Hindlimb muscle (tissue), 1 donor: ENCODE data around the gene MKKS. TPM values are rescaled to one million over a fixed set of nuclear protein-coding genes. Genes with fewer than 3 reads are reported as not detected.
A peak's percentile ranks its signal among the peaks of the same experiment; 100 is the strongest.
"Not testable (repeated sequence)": the region's sequence is repeated elsewhere in the genome, so short reads cannot be mapped to it uniquely, and the experiment has no call there.

Source experiments
- DNase-seq: peaks from one replicate; pipeline ENCODE4 v3.0.0-alpha.2; 2013
- polyA plus RNA-seq: library from polyadenylated mRNA; unstranded; fragments of 120-200 nt; gene quantifications from one replicate; pipeline ENCODE4 v1.2.1, GENCODE V29; 2013; ENCODE audit not compliant: insufficient read length

MKKS gene
- polyA plus RNA-seq, 1 donor = 17.2 TPM

DNA sequence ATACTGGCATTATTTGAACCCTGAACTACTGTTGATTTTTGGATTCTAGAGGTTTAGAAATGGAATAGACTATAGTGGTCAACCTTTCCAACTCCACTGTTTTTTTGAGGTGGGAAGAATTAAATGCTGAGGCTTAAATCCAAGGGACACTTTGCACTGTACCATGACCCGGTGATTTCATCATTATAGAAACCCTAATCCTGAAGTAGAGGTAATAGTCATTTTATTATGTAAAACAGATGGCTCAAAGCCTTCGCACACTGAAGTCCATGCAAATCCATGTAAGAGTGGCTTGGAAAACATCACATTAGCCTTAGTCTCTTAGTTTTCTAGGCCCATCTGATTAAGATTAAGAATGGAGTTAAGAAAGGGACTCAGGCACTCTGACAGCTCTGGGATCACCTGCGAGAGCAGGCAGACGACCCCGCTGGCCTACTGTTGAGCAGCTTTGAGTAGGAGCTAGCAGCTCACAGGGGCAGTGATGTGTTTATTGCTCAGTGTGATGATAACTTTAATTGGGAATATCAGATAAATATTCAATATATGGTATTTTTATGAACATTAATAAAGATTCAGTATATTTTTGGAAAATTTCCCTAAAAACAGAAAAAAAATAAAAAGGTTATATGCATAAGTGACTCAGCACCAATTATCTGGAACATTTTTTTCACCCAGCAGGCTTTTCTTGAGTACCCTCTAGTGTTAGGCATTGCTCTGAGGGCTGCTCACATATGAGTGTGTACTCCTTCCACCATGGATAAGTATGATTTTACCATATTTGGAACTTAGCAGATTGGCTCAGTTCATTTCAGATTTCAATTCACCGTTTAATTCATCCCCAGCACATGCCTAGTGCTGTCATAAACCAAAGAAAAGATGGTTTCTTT lies 14.5 kb upstream of the MKKS start:
- DNase-seq = no peak

DNA sequence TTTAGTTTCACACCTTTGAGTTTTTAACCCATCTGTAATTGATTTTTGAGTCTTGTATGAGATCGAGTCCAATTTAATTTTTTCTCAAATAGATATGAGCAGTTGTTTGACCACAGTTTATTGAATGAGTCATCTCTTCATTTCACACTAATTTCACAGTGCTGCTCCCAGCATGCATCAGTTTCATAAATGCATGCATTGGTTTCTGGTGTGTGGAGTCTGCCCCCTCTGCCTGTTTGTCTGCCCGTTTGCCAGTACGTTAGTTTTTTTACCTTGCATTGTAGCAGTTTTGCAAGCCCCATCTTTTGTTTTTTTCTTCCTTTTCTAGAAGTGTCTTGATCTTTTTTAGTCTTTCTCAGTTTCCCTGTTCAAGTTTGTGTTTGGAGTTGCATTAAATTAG lies 13.0 kb upstream of the MKKS start:
- no peak for DNase-seq

DNA sequence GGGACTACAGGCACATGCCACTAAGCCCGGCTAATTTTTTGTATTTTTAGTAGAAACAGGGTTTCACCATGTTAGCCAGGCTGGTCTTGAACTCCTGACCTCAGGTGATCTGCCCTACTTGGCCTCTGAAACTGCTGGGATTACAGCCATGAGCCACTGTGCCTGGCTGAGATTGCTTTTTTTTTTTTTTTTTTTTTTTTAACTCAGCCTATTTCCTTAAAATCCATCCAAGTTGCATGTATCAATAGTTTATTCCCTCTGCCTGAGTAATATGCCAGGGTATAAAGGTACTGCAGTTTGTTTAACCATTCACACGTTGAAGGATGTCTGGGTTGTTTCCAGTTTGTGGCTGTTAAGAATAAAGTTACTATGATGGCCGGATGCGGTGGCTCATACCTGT lies 11.7 kb upstream of the MKKS start:
- no peak for DNase-seq

DNA sequence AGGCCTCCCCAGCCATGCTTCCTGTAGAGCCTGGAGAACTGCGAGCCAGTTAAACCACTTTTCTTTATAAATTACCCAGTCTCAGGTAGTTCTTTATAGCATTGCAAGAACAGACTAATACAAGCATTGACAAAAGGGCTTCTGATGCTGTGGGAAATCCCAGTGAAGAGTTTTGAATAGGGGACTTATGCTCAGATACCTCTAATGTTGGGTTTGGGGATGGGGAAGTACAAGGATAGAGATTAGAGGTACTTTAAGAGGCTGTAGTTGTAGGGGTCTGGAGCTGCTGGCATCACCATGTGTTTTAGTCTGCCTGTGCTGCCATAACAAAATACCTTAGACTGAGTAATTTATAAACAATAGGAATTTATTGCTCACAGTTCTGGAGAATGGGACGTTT lies 9.9 kb upstream of the MKKS start:
- DNase-seq = no peak

DNA sequence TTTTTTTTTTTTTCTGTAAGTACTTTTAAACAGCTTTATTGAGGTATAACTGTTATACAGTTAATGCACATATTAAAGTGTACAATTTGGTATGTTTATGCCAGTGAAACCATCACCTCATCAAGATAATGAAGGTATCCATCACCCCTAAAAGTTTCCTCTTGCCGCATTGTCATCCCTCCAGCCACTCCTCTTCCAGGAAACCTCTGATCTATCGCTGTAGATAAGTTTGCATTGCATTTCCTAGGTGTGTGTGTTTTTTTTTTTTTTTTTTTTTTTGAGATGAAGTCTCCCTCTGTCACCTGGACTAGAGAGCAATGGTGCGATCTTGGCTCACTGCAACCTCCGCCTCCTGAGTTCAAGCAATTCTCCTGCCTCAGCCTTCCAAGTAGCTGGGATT lies 4.2 kb upstream of the MKKS start:
- no peak for DNase-seq

DNA sequence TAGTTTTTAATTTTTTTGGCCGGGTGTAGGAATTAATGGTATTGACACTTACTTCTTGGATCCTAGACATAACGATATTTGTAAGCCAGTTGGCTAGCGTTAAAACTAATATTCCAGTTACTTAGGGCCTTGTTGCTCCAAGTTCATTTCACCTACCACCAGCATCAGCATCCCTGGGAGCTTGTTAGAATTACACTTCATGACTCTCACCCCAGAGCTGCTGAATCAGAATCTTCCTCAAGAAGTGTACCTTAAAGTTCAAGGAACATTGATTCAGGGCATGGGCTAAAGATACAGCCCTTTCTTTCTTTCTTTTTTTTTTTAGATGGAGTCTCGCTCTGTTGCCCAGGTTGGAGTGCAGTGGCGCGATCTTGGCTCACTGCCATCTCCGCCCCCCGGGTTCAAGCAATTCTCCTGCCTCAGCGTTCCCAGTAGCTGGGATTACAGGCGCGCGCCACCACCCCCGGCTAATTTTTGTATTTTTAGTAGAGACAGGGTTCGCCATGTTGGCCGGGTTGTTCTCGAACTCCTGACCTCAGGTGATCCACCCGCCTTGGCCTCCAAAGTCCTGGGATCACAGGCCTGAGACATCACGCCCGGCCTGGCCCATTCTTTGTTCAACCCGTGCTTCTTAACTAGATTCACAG lies 2.2 kb upstream of the MKKS start:
- DNase-seq = no peak

DNA sequence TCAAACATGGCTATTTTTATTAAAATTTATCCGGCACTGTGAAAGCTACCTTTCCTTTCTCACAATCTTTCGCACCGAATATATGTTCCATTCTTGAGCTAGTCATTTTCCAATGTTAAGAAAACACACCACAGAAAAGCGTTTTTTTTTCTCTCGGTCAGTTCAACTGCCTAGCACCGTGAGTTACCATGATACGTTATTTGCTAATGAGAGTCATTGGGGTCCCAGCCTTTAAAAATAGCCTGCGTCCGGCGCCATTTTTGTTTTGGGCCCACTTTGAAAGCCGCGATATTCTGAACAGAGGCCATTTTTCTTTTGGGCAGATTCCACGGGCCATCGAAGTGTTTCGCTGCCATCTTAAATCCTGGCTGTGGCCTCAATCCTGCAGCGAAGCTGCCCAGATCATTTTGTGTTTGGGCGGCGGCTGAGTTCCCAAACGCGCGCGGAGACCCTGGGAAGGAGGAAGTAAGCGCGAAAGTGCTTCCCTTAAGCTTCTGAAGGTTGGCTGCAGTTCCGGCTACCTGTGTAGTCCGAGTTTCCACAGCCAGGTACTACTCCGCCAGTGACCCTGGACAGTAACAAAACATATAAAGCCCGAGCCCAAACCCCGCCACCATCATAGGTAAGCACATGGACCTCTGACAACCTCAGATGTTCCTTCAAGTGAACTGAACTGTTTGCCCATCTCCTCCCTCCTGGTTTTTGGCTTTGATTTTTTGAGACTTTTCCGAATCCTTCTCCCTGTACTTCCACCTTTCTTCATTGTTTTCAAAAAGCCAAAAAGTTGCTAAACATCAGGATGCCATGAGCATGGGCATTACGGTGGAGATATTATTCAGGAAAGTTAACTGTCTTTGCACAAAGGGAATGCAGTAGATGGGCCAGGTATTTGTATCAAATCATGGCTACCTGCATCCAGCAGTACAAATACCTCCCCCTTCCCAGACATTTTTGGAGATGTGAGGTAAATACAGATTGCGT lies 1.1 kb upstream of the MKKS start, which contains the start of gene SLX4IP:
SLX4IP (plus strand) TSS at position 474 of the 981 bp plus-strand sequence. CDS start 22,900 bp downstream, outside the sequence.
- DNase-seq = peak; percentile 97

DNA sequence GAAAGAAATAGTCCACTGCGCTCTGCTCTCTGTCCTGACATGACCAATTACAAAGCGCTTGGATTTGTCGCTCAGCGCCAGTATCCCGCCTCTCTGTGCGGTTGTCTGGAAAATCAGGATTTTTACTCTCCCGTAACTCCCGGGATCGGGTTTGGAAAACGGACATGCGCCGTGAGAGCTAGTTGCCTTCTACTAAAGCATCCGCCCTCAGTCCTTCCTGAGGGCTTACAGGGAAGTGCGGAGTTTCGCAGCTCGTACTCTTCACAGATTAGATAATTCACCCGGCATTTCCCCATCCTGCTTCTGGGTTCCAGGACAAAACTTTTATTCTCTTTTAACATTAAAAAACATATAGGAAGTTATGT lies 427 bp upstream of the MKKS start:
- peak; percentile 97 for DNase-seq

DNA sequence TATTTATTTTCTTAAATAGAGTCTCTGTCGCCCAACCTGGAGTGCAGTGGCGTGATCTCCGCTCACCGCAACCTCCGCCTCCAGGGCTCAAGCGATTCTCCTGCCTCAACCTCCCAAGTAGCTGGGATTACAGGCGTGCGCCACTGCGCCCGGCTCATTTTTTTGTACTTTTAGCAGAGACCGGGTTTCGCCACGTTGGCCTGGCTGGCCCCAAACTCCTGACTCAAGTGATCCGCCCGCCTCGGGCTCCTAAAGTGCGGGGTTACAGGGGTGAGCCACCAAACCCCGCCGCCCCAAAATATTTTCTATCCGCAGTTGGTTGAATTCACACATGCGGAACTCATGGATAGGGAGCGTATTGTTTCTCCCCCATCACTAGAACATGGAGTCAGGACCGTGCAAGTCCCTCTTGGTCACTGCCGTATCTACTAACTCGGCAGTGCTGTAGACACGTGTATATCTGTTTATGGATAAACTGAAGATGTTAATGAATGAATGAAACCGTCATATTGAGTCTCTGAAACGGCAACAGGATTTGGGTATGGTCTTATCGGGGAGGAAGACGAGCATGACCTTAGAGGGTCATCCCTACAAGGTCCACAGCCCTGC lies 904 bp downstream of the MKKS start:
- peak; percentile 13 for DNase-seq

DNA sequence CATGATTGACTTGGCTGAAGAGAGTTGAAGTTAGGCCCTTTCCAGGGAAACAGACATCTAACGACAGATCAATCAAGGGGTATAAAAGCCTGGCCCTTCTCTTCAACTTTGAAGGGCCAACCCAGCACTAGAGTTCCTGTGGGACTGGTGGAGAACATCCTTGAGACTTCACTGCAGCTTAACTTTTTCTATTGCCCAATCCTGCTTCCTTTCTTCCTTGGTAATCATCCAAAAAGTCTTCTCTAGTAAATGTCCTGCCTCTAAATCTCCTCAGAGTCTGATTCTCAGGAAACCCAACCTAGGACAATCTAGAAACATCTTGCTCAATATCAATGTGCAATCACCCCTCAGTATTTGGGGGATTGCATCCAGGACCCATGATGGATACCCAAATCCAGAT lies 1.9 kb downstream of the MKKS start:
- DNase-seq = no peak

DNA sequence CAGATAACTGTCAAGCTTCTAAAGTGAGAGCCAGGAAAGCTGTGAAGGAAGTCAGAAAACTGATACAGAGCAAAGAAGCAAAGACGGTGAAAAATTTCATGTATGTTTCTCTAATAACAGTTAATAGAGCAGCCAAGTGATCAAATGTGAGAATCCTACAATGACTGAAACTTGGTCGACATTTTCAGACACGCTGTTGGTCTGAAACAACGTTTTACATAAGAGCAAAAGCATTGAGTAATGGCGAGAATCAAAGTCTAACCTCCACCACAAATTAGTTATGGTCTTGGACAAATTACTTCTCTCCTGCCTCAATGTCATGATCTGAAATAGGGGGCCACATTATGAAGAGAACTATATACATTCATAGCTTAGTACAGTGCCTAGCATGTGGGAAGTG lies 3.3 kb downstream of the MKKS start:
- DNase-seq = no peak

DNA sequence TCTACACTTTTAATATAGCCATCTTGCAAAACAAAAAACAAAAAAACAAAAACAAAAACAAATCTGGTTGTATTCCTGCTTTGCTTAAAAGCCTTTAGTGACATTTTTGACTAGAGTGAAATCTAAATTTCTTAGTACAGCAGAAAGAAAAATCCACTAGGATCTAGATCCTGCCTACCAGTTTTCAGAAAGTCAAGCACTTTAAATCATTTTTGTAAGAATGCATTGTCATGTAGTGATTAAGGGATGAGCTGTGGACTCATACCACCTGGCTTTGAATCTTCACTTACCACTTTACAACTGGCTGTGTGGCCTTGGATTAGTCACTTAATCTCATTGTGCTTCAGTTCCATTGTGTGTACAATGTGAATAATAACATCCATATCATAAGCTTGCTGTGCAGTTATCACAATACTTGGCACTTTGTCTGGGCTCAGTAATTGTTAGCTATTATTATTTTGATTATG lies 4.0 kb downstream of the MKKS start:
- DNase-seq = no peak

DNA sequence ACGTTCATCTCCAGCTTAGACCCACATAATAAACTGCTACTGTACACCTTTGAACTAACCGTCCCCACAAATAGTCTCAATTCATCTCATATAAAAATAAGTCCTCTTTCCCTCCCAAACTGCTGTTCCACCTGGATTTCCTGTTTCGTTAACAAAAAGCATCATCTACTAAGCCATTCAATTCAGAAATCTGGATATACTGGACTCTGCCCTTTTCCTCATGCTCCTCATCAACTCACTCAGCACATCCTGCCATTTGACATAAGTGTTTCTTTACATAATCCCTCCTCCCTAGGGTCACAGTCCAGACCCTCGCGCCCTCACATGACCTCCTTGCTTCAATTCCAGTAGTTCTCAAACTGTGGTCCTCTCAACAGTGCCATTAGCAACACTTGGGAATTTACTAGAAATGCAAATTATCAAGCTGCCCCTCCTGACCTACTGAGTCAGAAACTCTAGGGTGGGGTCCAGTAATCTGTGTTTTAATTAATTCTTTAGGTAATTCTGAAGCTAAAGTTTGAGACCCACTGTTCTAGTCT lies 4.5 kb downstream of the MKKS start:
- no peak for DNase-seq

DNA sequence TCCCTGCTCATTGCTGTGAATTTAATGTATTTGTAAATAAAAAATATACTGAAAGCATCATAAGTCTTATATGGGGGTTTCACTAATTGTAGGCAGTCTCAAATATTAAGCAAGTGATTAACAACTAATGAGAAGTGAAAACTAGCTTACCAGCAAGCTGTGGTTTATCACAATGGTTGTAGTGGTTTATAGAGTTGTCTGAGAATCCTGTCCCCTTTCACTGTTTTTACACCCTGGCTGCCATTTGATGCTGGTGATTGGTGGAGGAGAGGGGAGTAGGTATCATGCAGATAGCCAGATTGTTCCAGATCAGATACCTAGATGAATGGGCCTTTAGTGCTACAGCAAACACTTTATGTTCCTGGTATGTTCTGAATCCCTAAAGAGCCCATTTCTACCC lies 6.0 kb downstream of the MKKS start:
- no peak for DNase-seq

DNA sequence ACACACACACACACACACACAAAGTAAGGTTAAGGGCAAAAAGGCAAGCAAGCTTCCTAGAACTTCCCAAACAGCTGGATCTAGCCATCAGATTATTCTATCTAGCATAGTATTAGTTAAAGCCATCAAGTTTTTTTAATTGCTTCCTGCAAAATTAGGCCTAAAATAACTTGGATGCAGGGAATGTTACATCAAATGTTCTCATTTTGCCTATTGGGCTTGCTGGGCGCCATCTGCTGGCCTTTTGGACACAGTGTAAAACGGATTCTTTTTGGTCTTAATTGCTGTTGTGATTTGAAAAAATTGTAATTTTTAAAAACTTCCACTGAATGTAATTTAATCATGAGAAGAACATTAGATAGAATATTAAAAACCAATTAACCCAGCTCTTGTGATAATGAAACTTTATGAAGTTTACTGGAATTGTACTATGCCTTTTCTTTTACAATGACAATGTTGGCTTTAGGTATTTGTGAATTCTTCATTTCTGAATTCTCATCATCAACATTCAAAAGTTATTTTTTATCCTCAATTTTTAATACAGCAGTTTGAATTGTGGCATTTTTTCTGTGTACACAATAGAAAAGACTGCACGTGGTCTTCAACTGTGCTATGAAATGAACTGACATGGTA lies 6.8 kb downstream of the MKKS start:
- DNase-seq = peak; percentile 35

DNA sequence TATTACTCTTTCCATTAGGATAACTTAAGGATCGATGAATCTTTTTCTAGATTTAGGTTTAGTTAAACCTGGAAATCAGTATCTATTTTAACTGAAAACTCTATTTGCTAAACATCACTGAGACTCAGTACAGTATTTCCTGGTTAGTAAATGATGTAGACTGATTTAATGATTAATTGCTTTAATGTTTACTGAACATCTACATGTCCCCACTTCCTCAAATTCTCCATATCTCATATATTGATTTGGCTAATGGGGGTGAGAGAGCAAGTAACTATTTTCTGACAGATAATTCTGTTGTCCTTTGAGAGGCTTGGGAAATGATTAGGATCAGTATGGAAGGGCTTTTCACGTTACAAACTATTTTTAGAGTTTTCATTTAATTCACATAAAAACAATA lies 10.3 kb downstream of the MKKS start:
- DNase-seq = no peak

DNA sequence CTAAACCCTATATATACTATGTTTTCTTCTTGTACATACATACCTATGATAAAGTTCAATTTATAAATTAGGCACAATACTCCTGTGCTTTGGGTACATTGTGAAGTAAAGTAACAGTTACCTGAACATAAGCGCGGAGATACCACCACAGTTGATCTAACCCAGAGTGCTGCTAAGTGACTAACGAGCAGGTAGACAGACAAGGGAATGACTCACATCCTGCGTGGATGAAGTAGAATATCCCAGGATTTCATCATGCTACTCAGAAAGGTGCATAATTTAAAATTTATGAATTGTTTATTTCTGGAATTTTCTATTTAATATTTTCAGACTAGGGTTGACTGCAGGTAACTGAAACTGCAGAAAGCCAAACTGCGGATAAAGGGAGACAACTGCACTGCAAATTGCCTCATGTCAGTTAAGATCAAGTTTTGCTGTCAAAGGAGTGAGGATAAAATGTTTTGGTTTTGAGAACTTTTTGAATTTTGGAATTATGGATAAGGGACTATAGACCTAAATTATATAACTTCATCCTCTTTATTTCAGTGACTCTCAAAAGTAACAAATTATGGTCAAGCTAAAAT lies 14.4 kb downstream of the MKKS start:
- DNase-seq = no peak

DNA sequence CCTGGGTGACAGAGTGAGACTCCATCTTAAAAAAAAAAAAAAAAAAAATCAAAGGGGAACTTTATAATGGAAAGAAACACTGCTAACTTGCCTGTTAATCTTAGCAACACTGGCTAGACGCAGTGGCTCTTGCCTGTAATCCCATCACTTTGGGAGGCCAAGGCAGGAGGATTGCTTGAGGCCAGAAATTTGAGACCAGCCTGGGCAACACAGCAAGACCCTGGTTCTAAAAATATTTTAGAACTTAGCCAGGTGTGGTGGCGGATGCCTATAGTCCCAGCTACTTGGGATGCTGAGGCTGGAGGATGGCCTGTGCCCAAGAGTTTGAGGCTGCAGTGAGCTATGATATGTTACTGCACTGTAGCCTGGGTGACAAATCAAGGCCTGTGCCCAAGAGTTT lies 16.8 kb downstream of the MKKS start:
- DNase-seq = not testable (repeated sequence)

DNA sequence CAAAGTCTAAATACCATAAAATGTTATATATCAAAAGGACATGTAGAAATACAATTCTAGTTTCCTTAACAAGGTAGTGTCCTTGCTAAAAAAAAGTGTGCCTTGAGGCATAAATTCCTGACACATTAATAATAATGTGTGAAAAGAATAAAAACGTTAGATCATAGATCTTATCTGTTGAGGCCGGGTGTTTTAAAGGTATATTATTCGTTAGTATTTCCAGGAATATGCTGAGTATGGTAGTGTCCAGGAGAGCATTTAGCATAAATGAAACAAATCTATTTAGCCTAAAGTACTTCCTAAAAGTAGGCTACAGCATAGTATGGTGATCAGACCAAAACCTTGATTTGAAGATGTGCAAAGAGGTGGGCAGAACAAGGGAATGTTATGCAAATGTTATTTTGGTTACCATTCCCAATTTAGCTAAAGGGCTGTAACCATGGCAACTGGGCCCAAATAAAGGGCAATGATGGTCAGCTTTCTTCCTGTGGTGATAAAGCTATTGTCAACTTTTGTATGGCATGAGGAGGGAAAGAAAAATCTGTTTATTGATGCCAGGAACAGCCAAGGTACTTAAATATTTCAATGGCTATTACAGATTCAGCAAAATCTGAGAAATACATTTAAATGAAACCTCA lies 18.9 kb downstream of the MKKS start:
- DNase-seq = no peak

DNA sequence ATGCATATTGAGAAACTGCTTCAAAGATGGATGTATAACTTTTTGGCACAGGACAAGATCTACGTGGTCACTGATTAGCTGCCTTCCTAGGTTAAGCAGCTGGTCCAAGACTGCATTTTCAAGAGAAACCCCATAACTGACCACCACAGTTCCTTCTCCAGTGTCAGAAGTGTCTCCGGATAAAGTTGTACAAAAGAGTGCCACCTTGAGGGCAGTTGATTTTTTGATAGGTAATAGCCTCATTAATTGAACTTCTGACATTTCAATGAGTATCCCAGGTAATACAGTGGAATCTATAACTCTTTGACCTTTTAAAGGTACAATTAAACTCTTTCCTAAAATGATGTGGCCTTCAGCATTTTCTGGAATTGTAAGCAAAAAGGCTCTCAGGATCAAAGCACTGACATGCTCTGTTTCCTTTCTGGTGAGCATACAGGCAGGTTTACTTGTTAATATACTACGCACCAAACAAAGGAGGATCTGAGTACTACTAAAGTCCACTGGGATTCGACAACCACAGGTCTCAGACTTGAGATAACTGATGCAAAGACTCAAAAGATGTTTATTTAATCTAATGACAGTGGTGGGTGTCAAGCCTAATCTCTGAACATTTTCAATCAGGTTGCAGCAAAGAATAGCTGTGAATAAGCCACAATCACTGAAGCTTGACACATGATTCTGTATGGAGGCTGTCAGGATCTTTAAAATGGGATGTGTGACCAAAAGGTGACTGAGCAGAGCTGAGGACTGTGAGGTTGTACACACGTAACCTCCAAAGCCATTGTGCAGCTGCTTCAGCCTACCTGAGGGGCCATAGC lies 21.2 kb downstream of the MKKS start:
- no peak for DNase-seq
